H1 (cell line): ENCODE measurements around the gene RMC1. TPM values are rescaled to one million over a fixed set of nuclear protein-coding genes. Genes with fewer than 3 reads are reported as not detected.
A peak's percentile ranks its signal among the peaks of the same experiment; 100 is the strongest.

Experiments used
- CTCF ChIA-PET: fragments of 300-600 bp; sonication (Branson Sonifier 250); formaldehyde crosslinking; loops from one replicate; lab custom pipeline; 2021; ENCODE audit not compliant: partially characterized antibody; lab: Charles Lee
- POLR2A ChIA-PET: fragments of 300-600 bp; sonication (Branson Sonifier 250); formaldehyde crosslinking; loops from one replicate; lab custom pipeline; 2021; ENCODE audit warnings: inconsistent platforms; ENCODE audit not compliant: partially characterized antibody; lab: Charles Lee
- DNase-seq, 2 experiments: peaks; one replicate each; pipeline versions ENCODE4 v3.0.0 to v3.0.0-alpha.2; 2010 to 2022; ENCODE audit warnings: low spot score in 2 of 2, low read depth in 1 of 2, mixed read lengths in 1 of 2
- FAIRE-seq: peaks from 2 replicates; lab custom pipeline; 2011; peaks lifted over from hg19 to GRCh38; lab: Jason Lieb, UNC
- H2AFZ ChIP-seq: 2 replicates; pipeline ENCODE4 v1.8.1; 2012; ENCODE audit warnings: low read length, inconsistent platforms
- H2AK5ac ChIP-seq: 2 replicates; pipeline ENCODE4 v1.6.1; 2013; ENCODE audit warnings: low read depth, low read length
- H2BK120ac ChIP-seq: replicated peaks from 2 replicates; pipeline ENCODE3; 2013; ENCODE audit warnings: low read depth, low read length, inconsistent platforms
- H2BK12ac ChIP-seq: 2 replicates; pipeline ENCODE4 v1.6.1; 2013; ENCODE audit warnings: low read depth, low read length
- H2BK15ac ChIP-seq: 2 replicates; pipeline ENCODE4 v1.6.1; 2013; ENCODE audit warnings: low read length
- H2BK20ac ChIP-seq: 2 replicates; pipeline ENCODE4 v1.6.1; 2013; ENCODE audit warnings: low read length
- H2BK5ac ChIP-seq: 2 replicates; pipeline ENCODE4 v1.6.1; 2013; ENCODE audit warnings: low read depth, low read length
- H3K14ac ChIP-seq: 2 replicates; pipeline ENCODE4 v1.6.1; 2013; ENCODE audit warnings: inconsistent platforms; ENCODE audit not compliant: insufficient read length
- H3K18ac ChIP-seq: 2 replicates; pipeline ENCODE4 v1.6.1; 2013; ENCODE audit warnings: low read length; ENCODE audit errors: extremely low read depth
- H3K23ac ChIP-seq: 2 replicates; pipeline ENCODE4 v1.6.1; 2013; ENCODE audit warnings: inconsistent platforms; ENCODE audit not compliant: insufficient read length
- H3K23me2 ChIP-seq: 2 replicates; pipeline ENCODE4 v1.6.1; 2013; ENCODE audit warnings: low read depth, low read length
- H3K27ac ChIP-seq: 2 replicates; pipeline ENCODE4 v1.6.1; 2011; ENCODE audit warnings: low read depth, low read length, inconsistent platforms
- H3K27me3 ChIP-seq, 4 experiments: replicated peaks in 1 of 4; 1 replicate in 1 of 4; 2 replicates in 3 of 4; pipeline versions ENCODE4 v1.6.1 to v1.8.1; 2011 to 2013; ENCODE audit warnings: low read length in 3 of 4, mild to moderate bottlenecking in 3 of 4, inconsistent platforms in 2 of 4, mixed read lengths in 2 of 4, moderate library complexity in 1 of 4; ENCODE audit not compliant: control insufficient read depth in 3 of 4, insufficient read depth in 3 of 4; ENCODE audit errors: extremely low read depth in 1 of 4
- H3K36me3 ChIP-seq, 4 experiments: 2 replicates each; pipeline versions ENCODE4 v1.6.1 to v1.8.1; 2011 to 2013; ENCODE audit warnings: mild to moderate bottlenecking in 4 of 4, low read length in 3 of 4, moderate library complexity in 2 of 4, control low read depth in 1 of 4, inconsistent platforms in 1 of 4; ENCODE audit not compliant: insufficient read depth in 4 of 4, control insufficient read depth in 2 of 4
- H3K4ac ChIP-seq: replicated peaks from 2 replicates; pipeline ENCODE3; 2013; ENCODE audit warnings: low read length, low read depth, mixed read lengths, inconsistent platforms; ENCODE audit not compliant: insufficient read length
- H3K4me1 ChIP-seq, 4 experiments: replicated peaks in 1 of 4; 1 replicate in 1 of 4; 2 replicates in 3 of 4; pipeline versions ENCODE4 v1.6.1 to v1.8.1; 2011 to 2013; ENCODE audit warnings: low read length in 3 of 4, inconsistent platforms in 2 of 4, mixed read lengths in 1 of 4; ENCODE audit not compliant: insufficient read depth in 4 of 4, control insufficient read depth in 3 of 4
- H3K4me2 ChIP-seq, 2 experiments: 2 replicates each; pipeline versions ENCODE4 v1.6.1 to v1.8.1; 2011 to 2013; ENCODE audit warnings: low read depth in 2 of 2, low read length in 2 of 2, control low read depth in 1 of 2, inconsistent platforms in 1 of 2, mild to moderate bottlenecking in 1 of 2; ENCODE audit not compliant: insufficient read depth in 1 of 2
- H3K4me3 ChIP-seq, 4 experiments: fragments of 200-600, 300-600 bp in 1 of 4; sonication (generic), shearing (Covaris generic), sonication (Bioruptor Twin) in 1 of 4; 2 replicates each; pipeline versions ENCODE4 v1.5.1 to v1.8.1; 2011 to 2016; ENCODE audit warnings: low read length in 4 of 4, low read depth in 3 of 4, control low read depth in 2 of 4, inconsistent platforms in 2 of 4, mild to moderate bottlenecking in 2 of 4, mixed read lengths in 1 of 4, moderate library complexity in 1 of 4; ENCODE audit not compliant: insufficient read depth in 2 of 4; ENCODE audit errors: extremely low read depth in 1 of 4
- H3K56ac ChIP-seq: replicated peaks from 2 replicates; pipeline ENCODE3; 2013; ENCODE audit warnings: low read depth, mild to moderate bottlenecking, mixed read lengths, low read length, inconsistent platforms; ENCODE audit not compliant: insufficient read length
- H3K79me1 ChIP-seq: 2 replicates; pipeline ENCODE4 v1.6.1; 2013; ENCODE audit warnings: low read depth, low read length, control low read depth
- H3K79me2 ChIP-seq, 2 experiments: 2 replicates each; pipeline versions ENCODE4 v1.6.1 to v1.8.1; 2012 to 2013; ENCODE audit warnings: low read length in 2 of 2, mild to moderate bottlenecking in 2 of 2, inconsistent platforms in 1 of 2; ENCODE audit not compliant: insufficient read depth in 2 of 2, control insufficient read depth in 1 of 2
- H3K9ac ChIP-seq, 4 experiments: replicated peaks in 1 of 4; 1 replicate in 1 of 4; 2 replicates in 3 of 4; pipeline versions ENCODE4 v1.6.1 to v1.8.1; 2011 to 2013; ENCODE audit warnings: low read depth in 3 of 4, low read length in 3 of 4, control low read depth in 2 of 4, mild to moderate bottlenecking in 2 of 4, moderate library complexity in 2 of 4, inconsistent platforms in 1 of 4; ENCODE audit errors: extremely low read depth in 1 of 4
- H3K9me3 ChIP-seq, 2 experiments: 2 replicates each; pipeline versions ENCODE4 v1.6.1 to v1.8.1; 2012 to 2013; ENCODE audit warnings: mild to moderate bottlenecking in 2 of 2, moderate library complexity in 2 of 2, control low read depth in 1 of 2, inconsistent platforms in 1 of 2, low read depth in 1 of 2, low read length in 1 of 2, mixed read lengths in 1 of 2; ENCODE audit not compliant: insufficient read depth in 2 of 2
- H4K20me1 ChIP-seq, 2 experiments: replicated peaks in 1 of 2; 2 replicates each; pipeline versions ENCODE3 to v1.8.1; 2011 to 2013; ENCODE audit warnings: inconsistent platforms in 2 of 2, low read length in 2 of 2, mild to moderate bottlenecking in 1 of 2; ENCODE audit not compliant: insufficient read depth in 2 of 2, control insufficient read depth in 1 of 2
- H4K5ac ChIP-seq: 2 replicates; pipeline ENCODE4 v1.6.1; 2013; ENCODE audit warnings: low read length, low read depth, mixed read lengths, inconsistent platforms; ENCODE audit not compliant: insufficient read length
- H4K8ac ChIP-seq: 2 replicates; pipeline ENCODE4 v1.8.0; 2013; ENCODE audit warnings: mild to moderate bottlenecking, moderate library complexity, low read length, inconsistent platforms; ENCODE audit not compliant: insufficient read depth; ENCODE audit errors: extremely low read depth
- H4K91ac ChIP-seq: replicated peaks from 2 replicates; pipeline ENCODE3; 2013; ENCODE audit warnings: low read length, mixed read lengths, inconsistent platforms; ENCODE audit not compliant: insufficient read length
- KDM4A ChIP-seq: IDR thresholded peaks from one replicate; pipeline ENCODE4 v1.7.1; 2012; ENCODE audit warnings: low read depth, mild to moderate bottlenecking, moderate library complexity, low read length, inconsistent platforms; ENCODE audit not compliant: severe bottlenecking
- RAD21 ChIP-seq, 2 experiments: IDR thresholded peaks in 1 of 2; conservative IDR thresholded peaks in 1 of 2; 2 replicates each; pipeline ENCODE4 v1.6.1; 2011; ENCODE audit warnings: low read depth in 2 of 2, low read length in 2 of 2, improper control_type of control experiment in 1 of 2, inconsistent platforms in 1 of 2, mild to moderate bottlenecking in 1 of 2, moderate library complexity in 1 of 2
- SIRT6 ChIP-seq: IDR thresholded peaks from one replicate; pipeline ENCODE4 v1.7.1; 2012; ENCODE audit warnings: low read length, inconsistent platforms
- WGBS, 2 experiments: shearing (Covaris generic) in 1 of 2; methylation state at CpG; one replicate each; pipeline versions ENCODE4 v1.1.6 to v1.1.7; 2013 to 2015; ENCODE audit warnings: low lambda C conversion rate in 2 of 2, mixed read lengths in 2 of 2, inconsistent platforms in 1 of 2, low coverage in 1 of 2, missing lambda C conversion rate in 1 of 2; ENCODE audit not compliant: insufficient replicate concordance in 2 of 2, insufficient coverage in 1 of 2, insufficient read length in 1 of 2; ENCODE audit errors: extremely low coverage in 1 of 2, missing lambda C conversion rate in 1 of 2; 5-methylcytosine and 5-hydroxymethylcytosine counted together
- polyA plus RNA-seq, 7 experiments: library from polyadenylated mRNA; depleted of rRNA in 3 of 7; stranded (reverse) in 5 of 7; unstranded in 2 of 7; fragments of >200 nt in 5 of 7; fragments of 200-250 nt in 2 of 7; gene quantifications; 1 replicate in 5 of 7; 2 replicates in 1 of 7; 4 replicates in 1 of 7; pipeline versions ENCODE4 v1.2.1 to v1.2.3, GENCODE V29; 2011 to 2013; ENCODE audit warnings: missing spikeins in 2 of 7, mixed read lengths in 2 of 7
- total RNA-seq: library from RNA; stranded (reverse); fragmentation: NEBNext Ultra II Directional; extraction: Animal tissue kit (Norgen Biotek cat#: 25700); gene quantifications from 2 replicates; pipeline ENCODE4 v1.2.1, GENCODE V29; 2021
- TF ChIP-seq, protein P1 (sequence below): IDR thresholded peaks from 2 replicates; pipeline ENCODE4 v1.6.1; 2012; ENCODE audit warnings: inconsistent platforms

Gene RMC1
- total and polyA plus RNA-seq, 2 of the 8 experiments (the other 6 are each of a cell fraction or from before 2014, with no cell fraction given) = 16.4 to 20.1 TPM

DNA sequence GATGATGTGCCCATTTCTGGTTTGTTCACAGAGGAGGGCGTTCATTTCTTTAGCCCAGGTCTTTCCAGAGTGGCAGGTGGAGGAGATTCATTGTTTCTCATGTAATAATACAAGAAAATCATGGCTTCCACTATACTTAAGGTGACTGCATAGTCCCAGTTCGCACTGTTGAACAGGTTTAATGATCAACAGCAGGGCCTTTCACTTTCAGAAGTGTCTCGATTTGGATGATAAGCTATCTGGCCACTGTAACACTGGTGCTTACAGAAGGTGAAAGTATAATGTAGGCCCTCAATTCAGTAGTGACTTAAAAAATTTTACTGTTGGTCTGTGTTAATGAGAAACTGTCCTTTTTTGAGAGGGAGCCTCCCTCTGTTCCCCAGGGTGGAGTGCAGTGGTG is 1.4 kb downstream of the RMC1 start:
- H3K4ac ChIP-seq = no peak overlapping the region
- H3K18ac ChIP-seq = no peak overlapping the region
- peaks cover 0 to 5% of the 10 kb centered on the region in 2 experiments; a peak in 1 of 4 replicates for H3K79me2 ChIP-seq
- no peak overlapping the region for H3K9ac ChIP-seq
- no peak overlapping the region for H4K5ac ChIP-seq
- no peak overlapping the region for H2AK5ac ChIP-seq
- peaks cover 0 to 7% (median 0%) of the 10 kb centered on the region in 4 experiments; a peak in 2 of 8 replicates for H3K36me3 ChIP-seq
- 90% methylated on average over 3 of the region's 3 CpGs; no CpG with 5 or more reads in 1 of the 2 experiments for WGBS, 2 experiments
- H3K4me1 ChIP-seq = peaks cover 2 to 6% (median 4%) of the 10 kb centered on the region in 4 experiments; a peak in 5 of 7 replicates
- no peak overlapping the region for H4K8ac ChIP-seq
- H3K4me3 ChIP-seq = peak overlapping the region in 3 of 4 experiments; percentile 80 to 99 (median 83); a peak in 2 of 8 replicates
- H2BK5ac ChIP-seq = no peak overlapping the region
- POLR2A ChIA-PET = interaction anchor here (1.5 kb wide), 1 partner anchor 16 kb away, joined by 3 read pairs; no protein-coding TSS in a partner anchor
- DNase-seq (no peak), FAIRE-seq (no peak)
- TF ChIP-seq RAD21 (IDR thresholded peaks at IDR 0.05 in 1 of 2, conservative IDR thresholded peaks at IDR 0.05 in 1 of 2; ENCODE audit: low read depth in 2 of 2, low read length in 2 of 2) (no peak), KDM4A (no peak), SIRT6 (no peak)
- TF ChIP-seq, protein P1, sequence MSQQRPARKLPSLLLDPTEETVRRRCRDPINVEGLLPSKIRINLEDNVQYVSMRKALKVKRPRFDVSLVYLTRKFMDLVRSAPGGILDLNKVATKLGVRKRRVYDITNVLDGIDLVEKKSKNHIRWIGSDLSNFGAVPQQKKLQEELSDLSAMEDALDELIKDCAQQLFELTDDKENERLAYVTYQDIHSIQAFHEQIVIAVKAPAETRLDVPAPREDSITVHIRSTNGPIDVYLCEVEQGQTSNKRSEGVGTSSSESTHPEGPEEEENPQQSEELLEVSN = no peak
- no peak overlapping the region for H3K23ac ChIP-seq
- peak overlapping the region; percentile 75 to 91; a peak in 1 of 4 replicates for H3K4me2 ChIP-seq
- no peak overlapping the region for H3K27ac ChIP-seq
- no peak overlapping the region for H2AFZ ChIP-seq
- no peaks in the 10 kb centered on the region for H3K9me3 ChIP-seq
- CTCF ChIA-PET = interaction anchor here (0.6 to 2.6 kb wide), 9 partner anchors 11 to 582 kb away, joined by 3 to 11 read pairs (median 3); no protein-coding TSS in a partner anchor
- H3K27me3 ChIP-seq = peaks cover 0 to 13% (median 5%) of the 10 kb centered on the region in 4 experiments; a peak in 5 of 7 replicates
- no peak overlapping the region for H4K91ac ChIP-seq
- H3K23me2 ChIP-seq = peaks cover 7% of the 10 kb centered on the region; the same call in 1 of the 2 replicates
- H3K56ac ChIP-seq = no peak overlapping the region
- H4K20me1 ChIP-seq = peaks cover 5 to 7% of the 10 kb centered on the region in 2 experiments
- no peak overlapping the region for H2BK12ac ChIP-seq
- no peaks in the 10 kb centered on the region; the same call in 1 of the 2 replicates for H3K79me1 ChIP-seq
- H2BK15ac ChIP-seq = no peak overlapping the region
- no peak overlapping the region for H2BK120ac ChIP-seq
- no peak overlapping the region for H3K14ac ChIP-seq
- no peak overlapping the region for H2BK20ac ChIP-seq
